K562 (cell line): ENCODE results near the gene COX20. TPM values are rescaled to one million over a fixed set of nuclear protein-coding genes. Genes with fewer than 3 reads are reported as not detected.

Experiments used
- FOXP1 ChIP-seq: sonication (generic); formaldehyde crosslinking; IDR thresholded peaks from 2 replicates; pipeline ENCODE4 v1.8.0; 2022; ENCODE audit warnings: mild to moderate bottlenecking, missing genetic modification reagents
- MAZ ChIP-seq, 2 experiments: fragments of 450-650 bp in 1 of 2; sonication (generic) in 1 of 2; formaldehyde crosslinking; IDR thresholded peaks in 1 of 2; conservative IDR thresholded peaks in 1 of 2; 2 replicates each; pipeline versions ENCODE4 v1.4.0 to v1.5.0; 2020; ENCODE audit warnings: mild to moderate bottlenecking in 1 of 2, missing genetic modification reagents in 1 of 2
- MYNN ChIP-seq, 2 experiments: sonication (generic); formaldehyde crosslinking in 1 of 2; IDR thresholded peaks; 2 replicates each; pipeline versions ENCODE4 v1.5.0 to v1.6.1; 2016 to 2020; ENCODE audit warnings: antibody characterized with exemption in 1 of 2, missing genetic modification reagents in 1 of 2
- POLR2A ChIP-seq: fragments of 450-650 bp; conservative IDR thresholded peaks from 2 replicates; pipeline ENCODE4 v1.6.1; 2016
- POLR2AphosphoS2 ChIP-seq: IDR thresholded peaks from 2 replicates; pipeline ENCODE4 v1.6.1; 2012; ENCODE audit warnings: low read length, improper control_type of control experiment
- POLR2H ChIP-seq: IDR thresholded peaks from 2 replicates; pipeline ENCODE4 v1.6.1; 2016; ENCODE audit warnings: missing genetic modification characterization, low read depth, mild to moderate bottlenecking, control low read depth, missing compliant biosample characterization, moderate library complexity
- SUPT5H ChIP-seq: fragments of 450-650 bp; IDR thresholded peaks from 2 replicates; pipeline ENCODE4 v1.6.1; 2016
- ZNF316 ChIP-seq: fragments of 450-650 bp; IDR thresholded peaks from 2 replicates; pipeline ENCODE4 v1.6.1; 2016
- polyA plus RNA-seq, 8 experiments: library from polyadenylated mRNA; depleted of rRNA in 4 of 8; stranded (reverse) in 5 of 8; unstranded in 3 of 8; fragments of >200 nt; fragmentation: Nextera tagmentation in 2 of 8; fragmentation: Illumina TruSeq in 1 of 8; extraction: Ambion mirVana in 2 of 8; extraction: Trizol in 1 of 8; gene quantifications; 2 replicates each; pipeline versions ENCODE4 v1.2.1 to v1.2.3, GENCODE V29; 2011 to 2014; ENCODE audit warnings: inconsistent platforms in 1 of 8, missing spikeins in 1 of 8
- total RNA-seq, 7 experiments: library from RNA; depleted of rRNA in 6 of 7; stranded (reverse); fragments of >200 nt in 6 of 7; fragmentation: Illumina TruSeq in 2 of 7; extraction: Trizol in 2 of 7; gene quantifications; 2 replicates each; pipeline versions ENCODE4 v1.2.1 to v1.2.3, GENCODE V29; 2011 to 2021; ENCODE audit warnings: low replicate concordance in 1 of 7
- TF ChIP-seq, protein P1 (sequence below): fragments of 450-650 bp; IDR thresholded peaks from 2 replicates; pipeline ENCODE4 v1.6.1; 2017; ENCODE audit warnings: antibody characterized with exemption, mild to moderate bottlenecking

The COX20 gene
- total and polyA plus RNA-seq, 9 of the 15 experiments (the other 6 are each of a cell fraction or from before 2014, with no cell fraction given), result 41.5 to 192 (median 84.3) TPM

DNA sequence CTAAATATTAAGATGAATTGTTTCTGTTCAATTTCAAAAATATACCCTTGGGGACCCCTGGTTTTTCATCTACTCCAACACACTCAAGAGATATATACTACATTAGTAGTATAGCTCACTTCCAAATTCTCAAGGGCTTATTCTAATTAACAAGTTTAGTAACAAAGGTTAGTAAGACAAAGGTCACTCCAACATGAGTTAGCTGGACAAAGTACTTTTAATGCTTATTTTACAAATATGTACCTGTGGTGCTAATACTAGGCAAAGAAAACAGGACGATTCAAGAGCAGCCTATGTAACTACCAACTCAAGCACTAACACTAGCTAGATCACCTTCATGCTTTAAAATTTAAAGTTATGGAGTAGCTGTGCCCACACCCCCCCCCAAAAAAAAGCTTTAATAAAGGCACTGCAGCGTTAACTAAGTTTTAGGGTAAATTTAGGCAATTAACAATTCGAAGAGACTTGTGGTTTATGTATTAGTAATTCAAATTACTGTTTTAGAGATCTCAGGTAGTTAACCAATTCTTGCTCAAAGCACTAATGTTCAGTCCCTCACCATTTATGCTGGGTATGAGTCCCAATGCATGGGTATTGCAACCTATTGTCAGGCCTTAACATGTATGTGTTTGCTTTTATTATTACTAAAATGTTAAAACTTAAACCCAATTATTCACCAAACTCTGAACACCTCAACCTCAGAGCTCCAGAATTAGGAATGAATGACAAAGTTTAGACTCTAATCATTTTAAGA is 14.8 kb downstream of the COX20 start (continued):
- TF ChIP-seq FOXP1 (no peak), MAZ (CRISPR knock-in tag; conservative IDR thresholded peaks at IDR 0.05 in 1 of 2, IDR thresholded peaks at IDR 0.05 in 1 of 2) (no peak), MYNN (IDR thresholded peaks at IDR 0.05) (0 out of 2 replicates have a peak, but pooled peaks have one; percentile 14), MYNN (CRISPR knock-in tag; IDR thresholded peaks at IDR 0.05) (no peak), POLR2A (peak; percentile 30; the same call in 1 of the 2 replicates), SUPT5H (peak; percentile 20; the same call in 1 of the 2 replicates), POLR2H (tag) (0 out of 2 replicates have a peak, but pooled peaks have one; percentile 33), ZNF316 (peak; percentile 16; the same call in 1 of the 2 replicates), POLR2AphosphoS2 (peak; percentile 46)
- TF ChIP-seq, protein P1, sequence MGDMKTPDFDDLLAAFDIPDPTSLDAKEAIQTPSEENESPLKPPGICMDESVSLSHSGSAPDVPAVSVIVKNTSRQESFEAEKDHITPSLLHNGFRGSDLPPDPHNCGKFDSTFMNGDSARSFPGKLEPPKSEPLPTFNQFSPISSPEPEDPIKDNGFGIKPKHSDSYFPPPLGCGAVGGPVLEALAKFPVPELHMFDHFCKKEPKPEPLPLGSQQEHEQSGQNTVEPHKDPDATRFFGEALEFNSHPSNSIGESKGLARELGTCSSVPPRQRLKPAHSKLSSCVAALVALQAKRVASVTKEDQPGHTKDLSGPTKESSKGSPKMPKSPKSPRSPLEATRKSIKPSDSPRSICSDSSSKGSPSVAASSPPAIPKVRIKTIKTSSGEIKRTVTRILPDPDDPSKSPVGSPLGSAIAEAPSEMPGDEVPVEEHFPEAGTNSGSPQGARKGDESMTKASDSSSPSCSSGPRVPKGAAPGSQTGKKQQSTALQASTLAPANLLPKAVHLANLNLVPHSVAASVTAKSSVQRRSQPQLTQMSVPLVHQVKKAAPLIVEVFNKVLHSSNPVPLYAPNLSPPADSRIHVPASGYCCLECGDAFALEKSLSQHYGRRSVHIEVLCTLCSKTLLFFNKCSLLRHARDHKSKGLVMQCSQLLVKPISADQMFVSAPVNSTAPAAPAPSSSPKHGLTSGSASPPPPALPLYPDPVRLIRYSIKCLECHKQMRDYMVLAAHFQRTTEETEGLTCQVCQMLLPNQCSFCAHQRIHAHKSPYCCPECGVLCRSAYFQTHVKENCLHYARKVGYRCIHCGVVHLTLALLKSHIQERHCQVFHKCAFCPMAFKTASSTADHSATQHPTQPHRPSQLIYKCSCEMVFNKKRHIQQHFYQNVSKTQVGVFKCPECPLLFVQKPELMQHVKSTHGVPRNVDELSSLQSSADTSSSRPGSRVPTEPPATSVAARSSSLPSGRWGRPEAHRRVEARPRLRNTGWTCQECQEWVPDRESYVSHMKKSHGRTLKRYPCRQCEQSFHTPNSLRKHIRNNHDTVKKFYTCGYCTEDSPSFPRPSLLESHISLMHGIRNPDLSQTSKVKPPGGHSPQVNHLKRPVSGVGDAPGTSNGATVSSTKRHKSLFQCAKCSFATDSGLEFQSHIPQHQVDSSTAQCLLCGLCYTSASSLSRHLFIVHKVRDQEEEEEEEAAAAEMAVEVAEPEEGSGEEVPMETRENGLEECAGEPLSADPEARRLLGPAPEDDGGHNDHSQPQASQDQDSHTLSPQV, result no peak
- TF ChIP-seq, all 486 proteins: peak for 9
